SJCRH30 (cell line): ENCODE results near the gene PTGFRN. TPM values are rescaled to one million over a fixed set of nuclear protein-coding genes. Genes with fewer than 3 reads are reported as not detected.
"Not testable (repeated sequence)": the region's sequence is repeated elsewhere in the genome, so short reads cannot be mapped to it uniquely, and the experiment has no call there.

Source experiments
- DNase-seq, 2 experiments: peaks; one replicate each; pipeline ENCODE4 v3.0.0-alpha.2; 2015 to 2020
- H3K27ac ChIP-seq: fragments of 250-450 bp; sonication (Bioruptor Pico); 2 replicates; pipeline ENCODE4 v1.5.1; 2020; ENCODE audit warnings: mild to moderate bottlenecking, moderate library complexity
- H3K27me3 ChIP-seq: fragments of 250-450 bp; sonication (Bioruptor Pico); 2 replicates; pipeline ENCODE4 v1.5.1; 2020; ENCODE audit warnings: mild to moderate bottlenecking, moderate library complexity
- H3K36me3 ChIP-seq: fragments of 250-450 bp; sonication (Bioruptor Pico); 2 replicates; pipeline ENCODE4 v1.5.1; 2020; ENCODE audit warnings: mild to moderate bottlenecking, moderate library complexity
- H3K4me1 ChIP-seq: fragments of 250-450 bp; sonication (Bioruptor Pico); 2 replicates; pipeline ENCODE4 v1.5.1; 2020; ENCODE audit warnings: mild to moderate bottlenecking, moderate library complexity
- H3K4me3 ChIP-seq: fragments of 250-450 bp; sonication (Bioruptor Pico); 2 replicates; pipeline ENCODE4 v1.5.1; 2020; ENCODE audit warnings: mild to moderate bottlenecking, moderate library complexity
- H3K9me3 ChIP-seq: fragments of 250-450 bp; sonication (Bioruptor Pico); replicated peaks from 2 replicates; pipeline ENCODE4 v1.5.1; 2020; ENCODE audit warnings: mild to moderate bottlenecking, moderate library complexity
- total RNA-seq: library from RNA; depleted of rRNA; stranded (reverse); fragments of >200 nt; shearing (Covaris generic); gene quantifications from 2 replicates; pipeline ENCODE4 v1.2.3, GENCODE V29; 2014; rRNA removed

Gene PTGFRN
- 146 and 148 TPM in 2 replicates for total RNA-seq

- DNase-seq, result peak; percentile 73 to 80
- Histone ChIP-seq H3K27me3 (no peaks in the 10 kb centered on the region), H3K4me1 (peaks cover 9% of the 10 kb centered on the region; the same call in 1 of the 2 replicates), H3K36me3 (no peaks in the 10 kb centered on the region; the same call in 1 of the 2 replicates), H3K9me3 (no peaks in the 10 kb centered on the region), H3K4me3 (peak within 1 kb of the TSS; percentile 88), H3K27ac (peak within 1 kb of the TSS; percentile 79)
Observed at GRCh38 chr1:116909512-116910378, at the start of gene PTGFRN. PTGFRN (plus strand) TSS chr1:116909916; CDS start chr1:116910204, 288 bp downstream.

GRCh38 chr1:116860167-116860566, 49.5 kb upstream of the PTGFRN start:
- peaks cover 19% of the 10 kb centered on the region for H3K4me1 ChIP-seq
- not testable (repeated sequence) for H3K36me3 ChIP-seq, H3K27ac ChIP-seq, H3K4me3 ChIP-seq, H3K9me3 ChIP-seq, H3K27me3 ChIP-seq, DNase-seq

DNA sequence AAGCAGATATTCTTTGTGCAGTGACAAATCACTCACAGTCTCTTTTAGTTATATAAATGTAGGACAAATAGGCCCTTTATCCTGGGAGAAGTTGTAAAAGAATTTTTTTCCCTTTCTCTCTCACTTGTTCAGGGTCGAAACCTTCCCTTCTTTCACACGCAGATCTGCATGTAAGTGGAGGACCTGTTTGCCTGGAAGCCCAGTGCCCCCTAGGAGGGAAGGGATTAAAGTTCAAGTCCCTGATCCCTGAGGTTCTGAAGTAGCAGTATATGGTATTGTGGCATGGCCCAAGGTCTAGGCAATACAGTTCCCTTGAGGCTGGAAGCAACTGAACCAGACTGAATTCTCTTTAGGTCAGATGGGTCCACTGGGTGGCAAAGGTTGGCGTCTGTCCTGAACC, 48.6 kb upstream of the PTGFRN start:
- H3K27me3 ChIP-seq, result no peaks in the 10 kb centered on the region
- H3K27ac ChIP-seq, result no peak overlapping the region
- H3K36me3 ChIP-seq, result no peaks in the 10 kb centered on the region
- H3K4me3 ChIP-seq, result no peak overlapping the region
- DNase-seq, result no peak
- peaks cover 2% of the 10 kb centered on the region; the same call in 1 of the 2 replicates for H3K9me3 ChIP-seq
- peaks cover 10% of the 10 kb centered on the region for H3K4me1 ChIP-seq

DNA sequence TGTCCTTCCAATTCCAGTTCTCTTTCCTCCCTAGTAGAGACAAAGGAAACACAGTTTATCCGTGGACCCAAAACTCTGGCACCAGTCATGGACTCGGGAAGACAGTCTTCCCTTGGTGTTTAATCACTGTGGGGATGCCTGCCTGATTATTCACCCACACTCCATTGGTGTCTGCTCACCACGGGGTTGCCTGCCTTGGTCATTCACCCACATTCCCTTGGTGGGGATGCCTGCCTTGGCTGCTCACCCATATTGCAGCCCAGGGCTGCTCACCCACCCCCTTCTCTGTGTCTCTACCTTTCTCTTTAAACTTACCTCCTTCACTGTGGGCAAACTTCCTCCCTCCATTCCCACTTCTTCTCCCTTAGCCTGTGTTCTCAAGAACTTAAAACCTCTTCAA, 46.7 kb upstream of the PTGFRN start:
- DNase-seq, H3K4me1 ChIP-seq, H3K27ac ChIP-seq, H3K4me3 ChIP-seq, H3K27me3 ChIP-seq, H3K9me3 ChIP-seq, H3K36me3 ChIP-seq: not testable (repeated sequence)

DNA sequence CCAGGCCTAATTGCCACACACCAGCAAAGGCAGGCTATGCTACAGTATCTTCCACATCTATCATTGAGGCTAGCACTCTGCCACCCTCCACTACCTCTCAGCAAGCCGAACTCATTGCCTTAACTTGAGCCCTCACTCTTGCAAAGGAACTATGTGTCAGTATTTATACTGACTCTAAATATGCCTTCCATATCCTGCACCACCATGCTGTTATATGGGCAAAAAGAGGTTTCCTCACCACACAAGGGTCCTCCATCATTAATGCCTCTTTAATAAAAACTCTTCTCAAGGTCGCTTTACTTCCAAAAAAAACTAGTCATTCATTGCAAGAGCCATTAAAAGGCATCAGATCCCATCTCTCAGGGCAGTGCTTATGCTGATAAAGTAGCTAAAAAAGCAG, 43.2 kb upstream of the PTGFRN start:
- H3K4me3 ChIP-seq, DNase-seq, H3K36me3 ChIP-seq, H3K9me3 ChIP-seq, H3K4me1 ChIP-seq, H3K27me3 ChIP-seq, H3K27ac ChIP-seq: not testable (repeated sequence)

- Histone ChIP-seq H3K4me3 (no peak overlapping the region), H3K27ac (no peak overlapping the region), H3K36me3 (no peaks in the 10 kb centered on the region), H3K27me3 (no peaks in the 10 kb centered on the region), H3K9me3 (peaks cover 6% of the 10 kb centered on the region), H3K4me1 (no peaks in the 10 kb centered on the region)
- DNase-seq, result no peak
Observed at GRCh38 chr1:116868385-116868784, 41.3 kb upstream of the PTGFRN start.

- no peak for DNase-seq
- Histone ChIP-seq H3K36me3 (no peaks in the 10 kb centered on the region), H3K27me3 (no peaks in the 10 kb centered on the region), H3K4me1 (no peaks in the 10 kb centered on the region), H3K9me3 (peaks cover 4% of the 10 kb centered on the region), H3K27ac (no peak overlapping the region), H3K4me3 (no peak overlapping the region)
Observed at GRCh38 chr1:116869611-116870010, 40.1 kb upstream of the PTGFRN start.

DNA sequence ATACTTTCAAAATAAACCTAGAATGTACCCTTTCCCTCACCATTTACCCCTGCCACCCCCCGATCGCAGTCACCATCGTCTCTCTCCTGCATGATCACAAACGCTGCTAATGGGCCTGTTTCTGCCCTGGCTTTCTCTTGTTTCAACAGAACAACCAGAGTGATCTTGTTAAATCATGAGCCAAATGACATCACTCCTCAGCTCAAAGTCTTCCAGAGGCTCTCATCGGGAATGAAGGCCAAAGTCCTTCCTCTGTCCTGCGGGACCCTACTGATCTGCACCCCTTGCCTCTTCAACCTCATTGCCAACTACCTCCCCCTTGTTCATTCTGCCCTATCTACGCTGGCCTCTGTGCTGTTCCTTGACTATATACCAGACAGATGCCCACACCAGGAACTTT, 39.4 kb upstream of the PTGFRN start:
- Histone ChIP-seq H3K9me3 (peaks cover 4% of the 10 kb centered on the region), H3K27me3 (no peaks in the 10 kb centered on the region), H3K4me1 (no peaks in the 10 kb centered on the region), H3K4me3 (no peak overlapping the region), H3K36me3 (no peaks in the 10 kb centered on the region), H3K27ac (no peak overlapping the region)
- no peak for DNase-seq

- H3K27ac ChIP-seq, result no peak overlapping the region
- H3K4me3 ChIP-seq, result no peak overlapping the region
- no peaks in the 10 kb centered on the region for H3K36me3 ChIP-seq
- no peak for DNase-seq
- H3K9me3 ChIP-seq, result no peaks in the 10 kb centered on the region; the same call in 1 of the 2 replicates
- no peaks in the 10 kb centered on the region for H3K27me3 ChIP-seq
- H3K4me1 ChIP-seq, result no peaks in the 10 kb centered on the region; the same call in 1 of the 2 replicates
Observed at GRCh38 chr1:116871779-116872146, 38.0 kb upstream of the PTGFRN start.

- peak in 1 of 2 experiments; percentile 24 for DNase-seq
- Histone ChIP-seq H3K4me3 (no peak overlapping the region), H3K27ac (no peak overlapping the region), H3K9me3 (no peaks in the 10 kb centered on the region), H3K27me3 (no peaks in the 10 kb centered on the region), H3K36me3 (no peaks in the 10 kb centered on the region), H3K4me1 (peaks cover 14% of the 10 kb centered on the region)
Observed at GRCh38 chr1:116873680-116874271, 35.9 kb upstream of the PTGFRN start.

GRCh38 chr1:116874733-116875249, 34.9 kb upstream of the PTGFRN start:
- Histone ChIP-seq H3K4me3 (no peak overlapping the region), H3K4me1 (peaks cover 20% of the 10 kb centered on the region), H3K9me3 (no peaks in the 10 kb centered on the region), H3K27ac (no peak overlapping the region), H3K27me3 (no peaks in the 10 kb centered on the region), H3K36me3 (no peaks in the 10 kb centered on the region)
- DNase-seq, result no peak

DNA sequence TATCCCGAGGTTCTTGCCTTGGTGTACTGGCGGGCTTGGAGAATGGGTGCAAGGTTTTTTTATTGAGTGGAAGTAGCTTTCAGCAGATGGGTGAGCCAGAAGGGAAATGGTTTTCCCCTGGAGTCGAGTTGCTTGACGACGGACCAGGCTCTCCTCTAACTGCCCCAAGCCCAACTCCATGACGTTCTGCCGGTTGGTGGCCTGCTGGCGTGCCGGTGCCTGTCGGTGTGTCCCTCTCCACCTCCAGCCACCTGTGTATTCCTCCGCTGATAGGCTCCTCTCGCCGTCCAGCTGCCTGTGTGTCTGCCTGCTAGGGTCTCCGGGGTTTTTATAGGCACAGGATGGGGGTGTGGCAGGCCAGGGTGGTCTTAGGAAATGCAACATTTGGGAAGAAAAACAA, 34.3 kb upstream of the PTGFRN start:
- peaks cover 22% of the 10 kb centered on the region for H3K4me1 ChIP-seq
- H3K9me3 ChIP-seq, result no peaks in the 10 kb centered on the region
- no peaks in the 10 kb centered on the region for H3K27me3 ChIP-seq
- no peak overlapping the region for H3K4me3 ChIP-seq
- no peak overlapping the region for H3K27ac ChIP-seq
- H3K36me3 ChIP-seq, result no peaks in the 10 kb centered on the region
- DNase-seq, result no peak

- not testable (repeated sequence) for H3K36me3 ChIP-seq, H3K4me3 ChIP-seq, H3K27ac ChIP-seq, DNase-seq, H3K9me3 ChIP-seq, H3K27me3 ChIP-seq
- peaks cover 22% of the 10 kb centered on the region for H3K4me1 ChIP-seq
Observed at GRCh38 chr1:116875946-116876345, 33.8 kb upstream of the PTGFRN start.

GRCh38 chr1:116877141-116877818, 32.4 kb upstream of the PTGFRN start:
- no peaks in the 10 kb centered on the region for H3K27me3 ChIP-seq
- peak overlapping the region; percentile 96 for H3K27ac ChIP-seq
- DNase-seq, result peak in 1 of 2 experiments; percentile 25

More at GRCh38 chr1:116877141-116877818, 32.4 kb upstream of the PTGFRN start:
- Histone ChIP-seq H3K4me3 (peak overlapping the region; percentile 46), H3K36me3 (no peaks in the 10 kb centered on the region), H3K4me1 (peaks cover 31% of the 10 kb centered on the region), H3K9me3 (no peaks in the 10 kb centered on the region)
